HG03457 (cell line): ENCODE results near the gene PRKAR1B.
"Not testable (repeated sequence)": the region's sequence is repeated elsewhere in the genome, so short reads cannot be mapped to it uniquely, and the experiment has no call there.

ENCODE experiments used
- ATAC-seq: cut with Tn5 transposase; IDR thresholded peaks from one replicate; pipeline ENCODE4 v1.9.1; 2021; ENCODE audit warnings: moderate number of reproducible peaks; ENCODE audit not compliant: unreplicated experiment

Gene PRKAR1B

DNA sequence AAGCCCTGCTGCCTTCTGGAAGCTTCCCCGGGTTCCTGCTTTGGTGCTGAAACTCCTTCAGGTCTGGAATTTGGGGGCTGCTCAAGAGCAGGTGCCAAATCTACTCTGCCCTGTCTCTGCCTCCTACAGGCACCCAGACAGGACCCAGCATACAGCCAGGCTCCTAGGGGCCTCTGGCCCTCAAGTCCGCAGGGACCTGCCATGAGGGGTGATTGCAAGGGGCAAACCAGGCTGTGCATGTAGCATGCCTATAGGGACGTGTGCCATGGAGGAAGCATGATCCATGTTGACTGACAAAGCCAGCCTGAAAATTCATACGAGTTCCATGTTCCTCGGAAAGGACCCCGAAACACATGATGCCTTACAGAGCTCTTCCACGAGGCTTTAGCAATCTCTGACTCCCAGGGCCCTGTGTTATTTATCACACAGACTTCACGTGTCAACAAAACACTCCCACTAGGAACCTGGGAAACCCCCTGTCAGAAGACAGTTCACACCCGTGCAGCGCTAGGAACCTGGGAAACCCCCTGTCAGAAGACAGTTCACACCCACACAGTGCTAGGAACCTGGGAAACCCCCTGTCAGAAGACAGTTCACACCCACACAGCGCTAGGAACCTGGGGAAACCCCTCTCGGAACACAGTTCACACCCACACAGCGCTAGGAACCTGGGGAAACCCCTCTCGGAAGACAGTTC, 75.9 kb downstream of the PRKAR1B start:
- no peak for ATAC-seq

DNA sequence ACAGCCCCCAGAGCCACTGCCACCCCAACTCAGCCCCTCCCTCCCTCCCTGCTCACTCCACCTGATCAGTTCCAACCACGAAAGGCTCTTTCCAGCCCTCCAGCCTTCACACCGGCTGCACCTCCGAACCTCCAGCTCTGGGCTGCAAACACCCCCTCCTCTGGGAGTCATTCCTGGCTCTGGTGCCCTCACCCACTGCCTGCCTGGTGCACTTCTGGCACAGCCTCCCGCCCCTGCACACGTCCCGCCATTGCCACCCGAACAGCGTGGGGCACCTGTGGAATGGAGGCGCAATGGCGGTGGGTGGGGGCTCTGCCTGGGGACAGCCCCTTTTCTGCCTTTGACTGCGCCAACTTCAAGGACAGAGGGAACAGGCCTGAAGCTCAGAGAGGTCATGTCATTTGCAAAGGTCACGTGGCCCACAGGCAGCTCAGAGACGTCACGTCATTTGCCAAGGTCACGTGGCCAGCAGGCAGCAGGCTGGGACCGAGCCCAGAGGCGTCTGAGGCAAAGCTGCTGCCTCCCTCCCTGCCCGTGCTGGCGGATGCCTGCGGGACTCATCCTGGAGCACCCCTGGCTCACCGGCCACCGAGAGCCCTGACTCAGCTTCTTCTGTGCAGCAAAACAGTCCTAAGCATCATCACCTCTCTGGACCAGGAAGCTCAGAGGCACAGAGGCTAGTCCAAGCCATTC, 76.6 kb downstream of the PRKAR1B start:
- ATAC-seq: no peak

- no peak for ATAC-seq
Observed at GRCh38 chr7:646951-647350, 80.1 kb downstream of the PRKAR1B start.

DNA sequence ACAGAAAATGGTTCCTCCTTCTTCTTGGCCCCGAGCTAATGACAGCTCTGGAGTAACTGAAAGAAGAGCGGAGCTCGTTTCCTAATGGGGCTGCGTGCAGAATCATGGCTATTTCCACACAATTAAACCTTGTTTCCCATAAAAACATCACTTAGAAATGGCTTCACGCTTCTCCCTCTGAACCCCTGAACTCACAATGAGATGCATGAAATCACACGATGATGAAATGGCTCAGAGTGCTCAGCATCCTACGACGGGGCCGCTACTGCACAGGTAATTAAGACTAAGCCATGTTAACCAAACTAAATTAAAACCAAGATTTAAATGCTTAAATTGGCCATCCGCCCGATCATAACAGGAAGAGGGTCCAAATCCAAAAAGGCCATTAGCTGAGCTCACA, 80.6 kb downstream of the PRKAR1B start:
- ATAC-seq: no peak

DNA sequence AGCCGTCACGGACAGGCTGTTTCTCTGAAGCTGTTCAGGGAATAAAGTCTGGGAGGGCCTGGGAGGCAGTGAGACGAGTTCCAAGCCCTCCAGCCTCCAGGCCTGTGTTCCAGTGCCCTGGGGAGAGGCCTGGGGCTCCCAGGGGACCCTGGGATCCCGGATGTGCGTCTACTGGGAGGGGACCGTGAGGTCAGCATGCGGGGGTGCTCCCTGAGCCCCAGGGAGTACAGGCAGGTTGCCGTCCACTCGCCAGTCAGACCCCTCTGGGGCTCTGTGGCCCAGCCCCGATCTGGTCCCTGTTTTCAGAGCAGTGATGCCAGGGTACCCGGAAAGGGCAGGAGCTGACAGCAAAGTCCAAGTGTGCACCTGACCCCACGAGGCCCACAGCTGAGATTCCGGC, 81.5 kb downstream of the PRKAR1B start:
- ATAC-seq: no peak

DNA sequence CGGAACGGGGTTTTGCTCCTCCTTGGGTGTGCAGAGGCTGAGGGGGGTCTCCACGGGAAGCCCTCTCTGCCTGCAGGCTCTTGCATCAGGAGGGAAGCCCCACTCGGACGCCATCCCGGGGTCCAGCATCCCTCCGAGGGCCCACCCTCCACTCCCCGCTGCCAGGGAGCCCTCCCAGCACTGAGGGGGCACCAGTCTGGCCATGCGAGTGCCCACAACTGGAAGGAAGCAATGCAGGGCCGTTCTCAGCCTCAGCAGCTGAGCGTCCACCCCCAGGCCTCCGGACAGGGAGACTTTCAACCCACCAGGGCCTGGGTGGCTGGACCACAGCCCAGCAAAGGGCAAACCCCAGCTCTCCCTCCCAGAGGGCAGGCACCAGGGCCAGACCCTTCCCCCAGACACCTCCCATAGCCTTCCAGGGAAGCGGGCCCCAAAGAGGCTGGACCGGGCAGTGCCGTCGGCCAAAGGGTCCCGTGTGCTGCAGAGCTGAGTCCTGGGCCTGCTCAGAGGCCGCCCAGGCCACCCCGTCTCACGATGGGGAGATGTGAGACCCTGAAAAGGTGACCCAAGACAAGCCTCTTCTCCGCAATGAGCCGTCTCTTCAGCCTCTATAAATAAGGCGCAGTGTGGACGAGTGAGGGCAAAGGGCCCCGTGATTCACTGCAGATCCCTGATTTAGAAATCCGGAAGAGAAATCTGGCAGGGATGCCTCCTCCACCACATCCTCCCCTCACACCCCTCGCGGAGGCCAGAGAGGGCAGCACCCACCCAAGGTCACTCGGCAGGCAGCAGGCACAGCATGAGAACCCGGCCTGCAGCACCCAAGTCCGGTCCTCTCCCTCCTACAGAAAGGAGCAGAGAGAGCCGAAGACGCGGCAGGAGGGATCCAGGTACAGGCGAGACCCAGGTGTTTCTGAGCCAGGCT, 82.4 kb downstream of the PRKAR1B start:
- no peak for ATAC-seq

GRCh38 chr7:641966-642365, 85.1 kb downstream of the PRKAR1B start:
- ATAC-seq: no peak

GRCh38 chr7:641269-641671, 85.8 kb downstream of the PRKAR1B start:
- ATAC-seq: no peak

DNA sequence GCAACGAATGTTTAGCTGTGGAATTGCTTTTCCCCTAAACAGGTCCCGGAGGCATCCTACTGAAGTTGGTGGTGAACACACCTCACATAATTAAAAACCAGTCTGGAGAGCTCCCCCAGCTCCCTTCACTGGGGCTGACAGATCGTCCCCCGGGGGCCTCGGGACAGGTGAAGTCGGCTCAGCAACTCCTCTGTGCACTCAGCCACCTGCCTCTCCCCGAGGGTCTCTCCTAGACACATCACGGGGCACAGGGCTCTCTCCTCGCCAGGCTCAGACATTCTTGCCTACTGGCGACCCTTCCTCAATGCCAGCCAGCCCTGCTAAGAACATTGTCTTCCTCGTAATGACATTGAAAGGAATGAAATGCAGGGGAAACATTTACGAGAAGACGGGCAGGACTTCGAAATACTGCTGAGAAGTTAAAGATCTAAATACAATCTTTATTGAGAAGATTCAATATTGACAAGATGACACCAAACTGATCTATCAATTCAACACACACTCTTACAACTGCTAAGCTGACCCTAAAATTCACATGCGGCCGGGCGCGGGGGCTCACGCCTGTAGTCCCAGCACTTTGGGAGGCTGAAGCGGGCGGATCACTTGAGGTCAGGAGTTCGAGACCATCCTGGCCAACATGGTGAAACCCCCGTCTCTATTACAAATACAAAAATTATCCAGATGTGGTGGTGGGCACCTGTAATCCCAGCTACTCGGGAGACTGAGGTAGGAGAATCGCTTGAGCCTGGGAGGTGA, 88.6 kb downstream of the PRKAR1B start:
- ATAC-seq: no peak

DNA sequence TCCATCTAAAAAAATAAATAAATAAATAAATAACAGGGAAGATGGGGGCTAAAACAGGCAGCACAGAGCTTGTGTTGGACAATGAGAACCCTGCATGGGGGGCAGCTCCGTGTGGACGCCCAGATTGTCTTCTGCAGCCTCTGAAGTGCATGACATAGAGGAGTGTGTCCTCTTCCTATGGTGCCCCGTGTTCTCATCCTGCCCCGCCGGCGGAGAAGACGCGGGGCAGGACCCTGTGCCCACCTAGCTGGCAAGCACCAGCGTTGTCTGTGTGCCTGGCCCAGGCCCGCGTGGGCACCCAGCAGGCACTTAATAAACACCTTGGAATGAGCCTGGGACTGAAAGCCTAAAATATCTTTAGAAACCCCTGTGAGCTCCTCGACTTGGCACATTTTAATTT, 89.3 kb downstream of the PRKAR1B start:
- ATAC-seq: no peak

DNA sequence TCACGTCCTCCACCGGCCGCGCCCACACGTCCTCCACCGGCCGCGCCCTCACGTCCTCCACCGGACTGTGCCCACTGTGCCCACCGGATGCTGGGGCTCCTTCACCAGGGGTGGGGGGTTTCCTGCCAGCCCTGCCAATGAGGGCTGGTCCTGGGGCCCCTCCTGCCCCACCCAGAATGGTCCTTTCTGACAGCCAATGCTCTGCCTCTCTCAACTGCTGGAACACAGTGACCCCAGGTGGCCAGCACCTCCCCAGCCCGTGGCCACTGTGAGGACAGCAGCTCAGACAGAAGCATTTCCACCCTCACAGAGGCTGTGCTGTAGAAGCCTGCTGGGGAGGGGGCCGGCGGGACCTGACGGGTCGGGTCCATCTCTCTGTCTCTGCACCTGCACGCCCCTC, 90.7 kb downstream of the PRKAR1B start:
- no peak for ATAC-seq

DNA sequence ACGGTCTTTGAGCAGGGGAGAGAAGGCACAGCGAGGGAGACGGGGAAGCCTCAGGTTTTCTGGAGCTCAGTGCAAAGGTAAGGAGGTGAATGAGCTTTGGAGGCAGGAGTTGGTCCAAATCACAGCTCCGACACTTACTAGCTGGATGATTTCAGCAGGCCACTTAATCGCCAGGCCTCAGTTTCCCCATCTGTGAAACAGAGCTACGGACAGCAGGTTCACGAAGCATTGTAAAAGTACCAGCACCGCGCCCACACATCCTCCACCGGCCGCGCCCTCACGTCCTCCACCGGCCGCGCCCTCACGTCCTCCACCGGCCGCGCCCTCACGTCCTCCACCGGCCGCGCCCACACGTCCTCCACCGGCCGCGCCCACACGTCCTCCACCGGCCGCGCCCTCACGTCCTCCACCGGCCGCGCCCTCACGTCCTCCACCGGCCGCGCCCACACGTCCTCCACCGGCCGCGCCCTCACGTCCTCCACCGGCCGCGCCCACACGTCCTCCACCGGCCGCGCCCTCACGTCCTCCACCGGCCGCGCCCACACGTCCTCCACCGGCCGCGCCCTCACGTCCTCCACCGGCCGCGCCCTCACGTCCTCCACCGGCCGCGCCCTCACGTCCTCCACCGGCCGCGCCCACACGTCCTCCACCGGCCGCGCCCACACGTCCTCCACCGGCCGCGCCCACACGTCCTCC, 91.2 kb downstream of the PRKAR1B start:
- ATAC-seq: not testable (repeated sequence)

- ATAC-seq: no peak
Observed at GRCh38 chr7:635227-635626, 91.9 kb downstream of the PRKAR1B start.

DNA sequence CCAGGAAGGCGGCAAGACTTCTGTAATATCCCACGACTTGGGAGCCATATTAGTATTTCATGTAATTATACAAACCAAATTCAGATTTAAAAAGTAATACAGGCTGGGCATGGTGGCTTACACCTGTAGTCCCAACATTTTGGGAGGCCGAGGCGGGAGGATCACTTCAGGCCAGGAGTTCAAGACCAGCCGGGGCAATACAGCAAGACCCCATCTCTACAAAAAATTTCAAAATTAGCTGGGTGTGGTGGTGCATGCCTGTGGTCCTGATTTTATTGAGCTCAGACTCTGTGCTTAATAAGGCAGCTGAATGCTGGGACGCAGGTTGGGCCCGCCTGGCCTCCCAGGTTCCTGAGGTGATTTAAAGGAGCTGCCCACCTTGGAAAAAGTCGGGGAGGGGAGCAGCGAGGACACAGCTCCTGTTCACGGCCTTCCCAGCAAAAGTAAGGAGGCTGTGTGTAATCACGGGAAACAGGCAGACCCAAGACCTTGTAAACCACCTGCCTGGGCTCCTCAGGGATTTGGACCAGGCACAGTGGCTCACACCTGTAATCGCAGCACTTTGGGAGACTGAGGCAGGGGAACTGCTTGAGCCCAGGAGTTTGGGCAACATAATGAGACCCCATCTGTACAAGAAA, 93.6 kb downstream of the PRKAR1B start:
- no peak for ATAC-seq

- ATAC-seq: no peak
Observed at GRCh38 chr7:632831-633210, 94.3 kb downstream of the PRKAR1B start.

- no peak for ATAC-seq
Observed at GRCh38 chr7:631964-632830, 94.9 kb downstream of the PRKAR1B start.

DNA sequence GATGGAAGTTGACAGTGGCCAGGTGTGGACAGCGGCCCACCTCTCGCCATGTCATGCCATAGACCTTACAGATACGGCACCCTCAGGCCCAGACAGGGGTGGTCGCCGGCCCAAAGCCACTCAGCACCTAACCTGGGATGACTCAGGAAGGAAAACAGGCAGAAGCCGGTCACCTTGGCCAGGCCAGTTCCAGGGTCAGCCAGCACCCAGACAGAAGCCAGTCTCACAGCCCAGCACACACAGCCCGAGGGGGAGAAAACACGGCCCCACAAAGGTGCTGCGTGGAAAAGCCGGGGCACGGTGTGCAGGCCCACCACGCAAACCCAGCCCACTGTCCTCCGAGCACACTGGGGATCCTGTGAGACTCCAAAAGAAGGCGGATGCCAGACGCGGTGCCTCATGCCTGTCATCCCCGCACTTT, 95.8 kb downstream of the PRKAR1B start:
- no peak for ATAC-seq

- no peak for ATAC-seq
Observed at GRCh38 chr7:630539-630938, 96.5 kb downstream of the PRKAR1B start.

GRCh38 chr7:630111-630511, 97.0 kb downstream of the PRKAR1B start:
- no peak for ATAC-seq
